ENCODE results near the gene SLC25A6.
"Not testable (repeated sequence)": the region's sequence is repeated elsewhere in the genome, so short reads cannot be mapped to it uniquely, and the experiment has no call there.

The SLC25A6 gene

GRCh38 chrX:1351981-1352714 is 39.8 kb downstream of the SLC25A6 start:
- DNase-seq = no peak

GRCh38 chrX:1349606-1350005 is 42.3 kb downstream of the SLC25A6 start:
- not testable (repeated sequence) for DNase-seq

GRCh38 chrX:1341545-1342184 is 50.2 kb downstream of the SLC25A6 start:
- DNase-seq = no peak

GRCh38 chrX:1336948-1337779 is 54.7 kb downstream of the SLC25A6 start:
- peak; percentile 48 for DNase-seq

- DNase-seq = peak; percentile 69
Measured at GRCh38 chrX:1336331-1336943, 55.5 kb downstream of the SLC25A6 start, which contains the start of gene IL3RA. TSS of gene IL3RA (plus strand) at chrX:1336785. CDS start at chrX:1341766, 4,981 bp downstream.
